KMS-11 (cell line): ENCODE measurements around the gene KCNH5.

Experiments
- H2AFZ ChIP-seq: fragments of 200-600 bp; sonication (generic); 2 replicates; pipeline ENCODE4 v1.6.1; 2016; ENCODE audit warnings: antibody characterized with exemption, mixed run types, low read depth
- H3K27ac ChIP-seq: fragments of 200-600 bp; sonication (generic); 2 replicates; pipeline ENCODE4 v1.6.1; 2016; ENCODE audit warnings: mild to moderate bottlenecking, mixed run types
- H3K27me3 ChIP-seq: fragments of 200-600 bp; sonication (generic); 2 replicates; pipeline ENCODE4 v1.6.1; 2017; ENCODE audit warnings: mild to moderate bottlenecking, low read depth, mixed run types, moderate library complexity; ENCODE audit not compliant: insufficient read depth
- H3K36me3 ChIP-seq: fragments of 200-600 bp; sonication (generic); 2 replicates; pipeline ENCODE4 v1.6.1; 2017; ENCODE audit warnings: mild to moderate bottlenecking, mixed run types; ENCODE audit not compliant: insufficient read depth
- H3K4me1 ChIP-seq: fragments of 200-600 bp; sonication (generic); 2 replicates; pipeline ENCODE4 v1.6.1; 2016; ENCODE audit warnings: mild to moderate bottlenecking, low read depth, mixed run types; ENCODE audit not compliant: poor library complexity, severe bottlenecking
- H3K4me2 ChIP-seq: fragments of 200-600 bp; sonication (generic); 2 replicates; pipeline ENCODE4 v1.7.0; 2016; ENCODE audit warnings: mild to moderate bottlenecking, mixed run types
- H3K4me3 ChIP-seq: fragments of 200-600 bp; sonication (generic); IDR thresholded peaks from 2 replicates; pipeline ENCODE4 v1.6.1; 2017; ENCODE audit warnings: low read depth, low read length, mixed read lengths; ENCODE audit not compliant: insufficient read depth
- H3K79me2 ChIP-seq: fragments of 200-600 bp; sonication (generic); 2 replicates; pipeline ENCODE4 v1.6.1; 2016; ENCODE audit warnings: low read depth, mixed run types; ENCODE audit not compliant: insufficient read depth
- H3K9ac ChIP-seq: fragments of 200-600 bp; sonication (generic); 2 replicates; pipeline ENCODE4 v1.6.1; 2016; ENCODE audit warnings: mild to moderate bottlenecking, mixed run types
- H4K20me1 ChIP-seq: fragments of 200-600 bp; sonication (generic); 2 replicates; pipeline ENCODE4 v1.6.1; 2016; ENCODE audit warnings: mild to moderate bottlenecking, mixed run types; ENCODE audit not compliant: insufficient read depth
- TF ChIP-seq, protein P1 (sequence below): fragments of 200-600 bp; sonication (generic); conservative IDR thresholded peaks from 2 replicates; pipeline ENCODE4 v1.6.1; 2017; ENCODE audit warnings: low read depth, mild to moderate bottlenecking, antibody characterized with exemption, low read length, moderate library complexity, mixed read lengths

KCNH5 gene

DNA sequence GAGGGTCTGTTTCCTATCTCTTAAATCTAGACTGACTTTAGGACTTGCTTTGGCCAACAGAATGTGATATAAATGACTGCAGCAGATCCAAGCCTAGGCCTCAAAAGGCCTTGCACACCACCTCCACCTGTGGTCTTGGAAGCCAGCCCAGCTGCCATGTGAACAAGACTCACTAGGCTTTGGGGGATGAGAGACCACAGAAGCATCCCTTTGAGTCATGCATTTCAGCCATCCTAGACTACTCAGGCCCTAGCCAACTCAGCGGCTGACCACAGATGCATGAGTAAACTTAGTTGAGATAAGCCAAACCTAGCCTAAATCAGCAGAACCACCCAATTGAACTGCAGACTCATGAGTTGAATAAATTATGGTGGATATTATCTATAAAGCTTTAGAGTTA lies 87.7 kb downstream of the KCNH5 start:
- Histone ChIP-seq H3K27ac (no peak overlapping the region), H3K9ac (no peak overlapping the region), H3K36me3 (no peaks in the 10 kb centered on the region), H3K4me3 (no peak overlapping the region), H3K4me2 (no peak overlapping the region), H3K4me1 (no peaks in the 10 kb centered on the region), H4K20me1 (no peaks in the 10 kb centered on the region), H3K27me3 (no peaks in the 10 kb centered on the region), H3K79me2 (no peaks in the 10 kb centered on the region), H2AFZ (no peak overlapping the region)
- TF ChIP-seq, protein P1, sequence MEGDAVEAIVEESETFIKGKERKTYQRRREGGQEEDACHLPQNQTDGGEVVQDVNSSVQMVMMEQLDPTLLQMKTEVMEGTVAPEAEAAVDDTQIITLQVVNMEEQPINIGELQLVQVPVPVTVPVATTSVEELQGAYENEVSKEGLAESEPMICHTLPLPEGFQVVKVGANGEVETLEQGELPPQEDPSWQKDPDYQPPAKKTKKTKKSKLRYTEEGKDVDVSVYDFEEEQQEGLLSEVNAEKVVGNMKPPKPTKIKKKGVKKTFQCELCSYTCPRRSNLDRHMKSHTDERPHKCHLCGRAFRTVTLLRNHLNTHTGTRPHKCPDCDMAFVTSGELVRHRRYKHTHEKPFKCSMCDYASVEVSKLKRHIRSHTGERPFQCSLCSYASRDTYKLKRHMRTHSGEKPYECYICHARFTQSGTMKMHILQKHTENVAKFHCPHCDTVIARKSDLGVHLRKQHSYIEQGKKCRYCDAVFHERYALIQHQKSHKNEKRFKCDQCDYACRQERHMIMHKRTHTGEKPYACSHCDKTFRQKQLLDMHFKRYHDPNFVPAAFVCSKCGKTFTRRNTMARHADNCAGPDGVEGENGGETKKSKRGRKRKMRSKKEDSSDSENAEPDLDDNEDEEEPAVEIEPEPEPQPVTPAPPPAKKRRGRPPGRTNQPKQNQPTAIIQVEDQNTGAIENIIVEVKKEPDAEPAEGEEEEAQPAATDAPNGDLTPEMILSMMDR: no peak

GRCh38 chr14:62956413-62956812 lies 88.8 kb downstream of the KCNH5 start:
- no peak overlapping the region for H3K4me2 ChIP-seq
- TF ChIP-seq, protein P1: no peak
- no peak overlapping the region for H2AFZ ChIP-seq
- no peaks in the 10 kb centered on the region for H4K20me1 ChIP-seq
- H3K27ac ChIP-seq: no peak overlapping the region
- H3K27me3 ChIP-seq: no peaks in the 10 kb centered on the region
- H3K4me1 ChIP-seq: no peaks in the 10 kb centered on the region
- H3K79me2 ChIP-seq: no peaks in the 10 kb centered on the region
- H3K9ac ChIP-seq: no peak overlapping the region
- H3K4me3 ChIP-seq: no peak overlapping the region
- H3K36me3 ChIP-seq: no peaks in the 10 kb centered on the region

DNA sequence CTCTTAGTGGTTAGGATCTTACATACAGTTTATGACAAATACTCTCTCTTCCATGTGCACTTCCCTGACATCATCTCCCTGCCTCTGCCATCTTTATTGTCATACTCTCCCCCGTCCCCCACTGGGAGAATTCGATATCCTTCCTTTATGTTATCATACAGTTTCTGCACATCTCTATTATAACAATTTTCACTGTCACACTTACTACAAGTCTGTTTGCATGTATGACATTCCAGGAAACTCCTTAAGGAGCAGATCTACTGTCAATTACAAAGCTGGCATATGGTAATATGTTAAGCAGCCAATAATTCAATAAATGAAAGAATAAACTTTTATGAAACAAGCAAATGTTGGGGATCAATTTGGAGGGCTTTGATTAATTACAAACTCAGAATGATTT lies 91.1 kb downstream of the KCNH5 start:
- Histone ChIP-seq H3K4me3 (no peak overlapping the region), H3K79me2 (no peaks in the 10 kb centered on the region), H3K9ac (no peak overlapping the region), H3K27me3 (no peaks in the 10 kb centered on the region), H4K20me1 (no peaks in the 10 kb centered on the region), H3K27ac (no peak overlapping the region), H2AFZ (no peak overlapping the region), H3K4me2 (no peak overlapping the region), H3K36me3 (no peaks in the 10 kb centered on the region), H3K4me1 (no peaks in the 10 kb centered on the region)
- TF ChIP-seq, protein P1: no peak

DNA sequence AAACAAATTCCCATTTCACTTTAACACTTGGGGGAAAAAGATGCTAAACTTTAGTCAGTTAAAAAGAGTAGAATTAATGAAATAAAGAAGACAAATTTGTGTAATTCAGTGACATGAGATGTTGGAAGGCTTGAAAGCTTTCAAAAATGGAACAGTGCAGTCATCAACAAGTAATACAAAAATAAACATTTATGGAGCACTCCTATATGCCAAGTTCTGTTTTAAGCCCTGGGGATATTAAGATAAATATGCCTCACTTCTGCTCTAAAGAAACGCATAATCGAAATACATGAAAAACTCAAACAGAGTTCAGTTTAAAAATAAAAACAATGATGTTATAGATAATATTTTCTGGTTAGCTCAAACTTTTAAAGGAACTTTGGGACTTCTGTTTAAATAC lies 93.0 kb downstream of the KCNH5 start:
- H3K79me2 ChIP-seq: no peaks in the 10 kb centered on the region
- no peak overlapping the region for H2AFZ ChIP-seq
- no peak overlapping the region for H3K4me2 ChIP-seq
- H3K4me1 ChIP-seq: no peaks in the 10 kb centered on the region
- H3K27me3 ChIP-seq: no peaks in the 10 kb centered on the region
- TF ChIP-seq, protein P1: no peak
- H3K9ac ChIP-seq: no peak overlapping the region
- H4K20me1 ChIP-seq: no peaks in the 10 kb centered on the region
- no peak overlapping the region for H3K4me3 ChIP-seq
- H3K27ac ChIP-seq: no peak overlapping the region
- no peaks in the 10 kb centered on the region for H3K36me3 ChIP-seq

- no peaks in the 10 kb centered on the region for H3K4me1 ChIP-seq
- no peak overlapping the region for H3K27ac ChIP-seq
- H3K27me3 ChIP-seq: no peaks in the 10 kb centered on the region
- no peak overlapping the region for H3K4me2 ChIP-seq
- no peaks in the 10 kb centered on the region for H4K20me1 ChIP-seq
- H3K79me2 ChIP-seq: no peaks in the 10 kb centered on the region
- TF ChIP-seq, protein P1: no peak
- H3K9ac ChIP-seq: no peak overlapping the region
- H3K4me3 ChIP-seq: no peak overlapping the region
- no peak overlapping the region for H2AFZ ChIP-seq
- H3K36me3 ChIP-seq: no peaks in the 10 kb centered on the region
These were observed 98.0 kb downstream of the KCNH5 start for GRCh38 chr14:62947301-62947700.
